T-helper 2 cell treated with Interferon-gamma antibody and Interleukin-4, amounts not matched to agents 100 ng/mL and 5 ng/mL, for 36 hours (primary cell): ENCODE results near the gene SLC16A4. TPM values are rescaled to one million over a fixed set of nuclear protein-coding genes. Genes with fewer than 3 reads are reported as not detected.
"Not testable (repeated sequence)": the region's sequence is repeated elsewhere in the genome, so short reads cannot be mapped to it uniquely, and the experiment has no call there.

Source experiments
- intact Hi-C: fragments of 100-400 bp; cut with micrococcal nuclease; formaldehyde crosslinking; loops from one replicate; pipeline ENCODE4 v1.15.1; 2023
- total RNA-seq: library from RNA; stranded (reverse); gene quantifications from 2 replicates; pipeline ENCODE4 v1.2.3, GENCODE V29; 2022

Gene SLC16A4
- total RNA-seq, result 0.09 and 0.23 TPM in 2 replicates

DNA sequence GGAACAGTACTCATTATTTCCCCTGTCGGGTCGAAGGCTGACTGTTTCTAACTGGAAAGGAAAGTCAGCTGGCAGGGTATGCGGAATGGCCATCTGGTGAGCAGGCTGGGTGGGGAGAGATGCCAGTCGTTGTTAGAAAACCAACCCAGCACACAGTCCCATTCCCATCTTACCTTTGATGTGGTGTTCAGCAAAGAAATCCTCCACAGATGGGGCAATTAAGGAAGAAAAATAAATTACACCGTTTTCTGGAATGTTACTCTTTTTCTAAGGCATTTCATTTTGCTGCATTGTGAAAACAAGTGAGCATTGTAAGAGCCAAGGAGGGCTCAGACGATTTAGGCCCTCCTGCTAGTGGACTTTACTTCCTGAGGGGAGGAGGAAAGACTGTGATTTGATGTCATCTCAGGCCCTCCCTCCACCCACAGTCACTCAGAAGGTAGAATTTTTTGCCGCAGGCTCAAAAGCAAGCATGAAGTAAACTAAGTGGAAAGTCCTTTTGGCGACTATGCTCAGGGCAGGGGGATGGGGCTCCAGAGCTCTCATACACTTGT, at the start of gene SLC16A4:
SLC16A4 (minus strand) TSS at position 335 of the 554 bp plus-strand sequence. CDS start 1,703 bp downstream, outside the sequence.
- intact Hi-C loops, result no loop called here

DNA sequence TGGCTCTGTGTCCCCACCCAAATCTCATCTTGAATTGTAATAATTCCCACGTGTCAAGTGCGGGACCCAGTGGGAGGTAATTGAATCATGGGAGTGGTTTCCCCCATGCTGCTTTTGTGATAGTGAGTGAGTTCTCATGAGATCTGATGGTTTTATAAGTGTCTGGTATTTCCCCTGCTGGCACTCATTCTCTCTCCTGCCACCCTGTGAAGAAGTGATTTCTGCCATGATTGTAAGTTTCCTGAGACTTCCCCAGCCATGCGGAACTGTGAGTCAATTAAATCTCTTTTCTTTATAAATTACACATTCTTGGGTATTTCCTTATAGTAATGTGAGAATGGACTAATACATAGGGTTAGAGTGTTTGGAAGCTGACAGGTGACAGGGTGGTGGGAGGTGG, 49.0 kb upstream of the SLC16A4 start:
- intact Hi-C loops, result not testable (repeated sequence)

DNA sequence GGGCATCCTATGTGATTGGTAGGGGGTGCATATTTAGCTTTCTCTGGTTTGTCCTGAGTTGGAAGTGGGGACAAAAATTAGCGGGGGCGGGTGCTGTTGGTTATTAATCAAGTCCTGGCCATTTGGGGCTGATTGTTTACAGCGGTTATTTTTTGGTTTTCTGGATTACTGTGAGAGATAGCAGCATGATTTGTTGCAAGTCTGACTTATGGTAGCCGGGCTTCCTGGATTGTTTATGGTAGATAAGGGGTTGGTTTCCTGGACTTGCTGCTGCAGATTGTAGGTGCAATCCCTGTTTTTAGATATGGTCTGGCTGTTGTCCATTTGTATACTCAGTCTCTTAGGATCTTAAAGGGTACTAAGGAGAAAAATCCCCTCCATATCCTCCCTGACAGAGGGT, 48.1 kb upstream of the SLC16A4 start:
- intact Hi-C loops, result no loop called here

DNA sequence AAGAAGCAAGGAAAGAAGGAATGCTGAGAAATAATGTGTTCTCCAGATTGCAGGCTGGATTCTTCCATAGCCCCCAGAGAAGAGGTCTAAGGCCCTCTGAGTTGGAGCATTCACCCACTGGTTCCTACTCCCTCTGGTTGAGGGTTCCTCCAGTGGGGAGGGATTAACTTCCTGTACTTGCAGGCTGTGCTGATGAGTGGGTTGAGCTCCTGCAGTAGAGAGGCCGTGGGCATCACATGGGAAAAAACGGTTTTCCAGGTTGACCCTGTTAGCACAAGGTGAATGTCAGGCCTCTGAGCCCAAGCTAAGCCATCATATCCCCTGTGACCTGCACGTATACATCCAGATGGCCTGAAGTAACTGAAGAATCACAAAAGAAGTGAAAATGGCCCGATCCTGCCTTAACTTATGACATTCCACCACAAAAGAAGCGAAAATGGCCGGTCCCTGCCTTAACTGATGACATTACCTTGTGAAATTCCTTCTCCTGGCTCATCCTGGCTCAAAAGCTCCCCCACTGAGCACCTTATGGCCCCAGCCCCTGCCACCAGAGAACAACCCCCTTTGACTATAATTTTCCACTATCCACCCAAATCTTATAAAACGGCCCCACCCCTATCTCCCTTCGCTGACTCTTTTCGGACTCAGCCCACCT, 46.9 kb upstream of the SLC16A4 start:
- intact Hi-C loops, result not testable (repeated sequence)

DNA sequence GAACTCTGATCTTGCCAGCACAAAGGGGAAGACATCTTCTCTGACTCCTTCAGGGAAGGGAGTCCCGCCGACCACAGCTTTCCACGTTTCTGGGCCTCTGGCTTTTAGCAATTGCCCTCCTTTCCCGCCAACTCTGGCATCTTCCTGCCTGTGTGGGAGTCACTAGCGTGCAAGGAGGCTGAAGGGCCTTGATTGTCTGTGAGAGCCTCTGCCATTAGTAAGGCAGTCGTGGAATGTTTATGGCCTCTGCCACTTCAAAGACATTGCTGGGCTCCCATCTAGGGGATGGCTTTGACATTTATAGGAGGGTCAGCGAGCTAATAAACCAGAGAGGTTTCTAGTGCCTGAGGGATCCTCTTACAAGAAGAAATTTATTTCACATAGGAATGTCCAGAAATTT, 45.8 kb upstream of the SLC16A4 start:
- intact Hi-C loops, result no loop called here

DNA sequence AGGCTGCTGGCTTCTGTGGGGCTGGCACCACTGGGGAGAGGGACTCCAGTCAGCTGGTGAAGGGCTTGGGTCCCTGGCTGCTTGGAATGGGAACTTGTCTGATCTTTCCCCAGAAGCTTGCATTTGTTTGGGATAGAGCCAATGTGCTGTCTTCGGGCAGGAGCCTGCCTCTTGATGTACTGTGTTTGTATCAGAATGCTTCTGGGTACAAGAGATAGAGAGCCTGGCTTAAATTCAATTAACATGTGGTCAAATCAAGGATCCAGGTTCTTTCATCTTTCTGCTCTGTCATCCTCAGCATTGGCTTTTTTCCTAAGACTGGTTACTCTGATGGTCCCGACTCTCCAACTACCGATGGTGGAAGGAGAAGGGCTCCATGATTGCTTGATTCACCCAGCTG, 44.1 kb upstream of the SLC16A4 start:
- intact Hi-C loops, result no loop called here

DNA sequence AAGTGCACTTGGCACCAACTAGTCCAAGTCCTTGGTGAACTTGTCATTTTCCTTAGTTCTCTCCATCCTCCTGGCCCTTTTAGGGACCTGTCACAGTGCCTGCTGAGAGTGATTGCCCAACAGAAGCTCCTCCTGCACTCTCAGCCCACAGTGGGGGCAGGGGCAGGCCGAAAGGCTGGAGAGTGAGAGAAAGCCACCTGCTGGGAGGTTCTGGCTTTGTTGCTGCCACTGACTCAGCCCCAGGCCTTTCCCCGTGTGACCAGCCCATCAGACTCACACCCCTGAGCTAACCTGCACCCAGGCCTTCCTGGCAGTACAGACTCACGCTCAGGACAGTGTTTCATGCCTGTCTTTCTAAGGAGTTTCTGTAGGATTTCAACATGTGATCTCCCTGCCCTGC, 43.0 kb upstream of the SLC16A4 start:
- intact Hi-C loops, result no loop called here

DNA sequence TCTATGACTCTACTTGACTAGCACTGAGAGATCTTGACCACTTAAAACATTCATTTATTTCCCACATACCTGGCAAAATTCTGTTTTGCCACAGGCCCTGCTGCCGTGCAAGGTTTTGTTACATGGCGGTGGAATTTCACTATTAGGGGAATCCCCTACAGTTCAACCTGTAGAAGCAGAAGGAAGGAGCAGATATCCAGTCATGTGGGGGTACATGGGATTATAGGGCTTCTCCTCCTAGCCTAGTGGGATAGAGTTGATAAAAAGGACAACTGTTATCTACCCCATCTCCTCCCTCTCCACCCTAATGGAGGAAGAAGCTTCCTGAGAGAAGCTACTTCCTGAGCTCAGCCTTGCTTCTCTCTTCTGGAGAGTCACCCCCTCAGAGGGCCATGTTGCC, 42.4 kb upstream of the SLC16A4 start:
- intact Hi-C loops, result no loop called here

DNA sequence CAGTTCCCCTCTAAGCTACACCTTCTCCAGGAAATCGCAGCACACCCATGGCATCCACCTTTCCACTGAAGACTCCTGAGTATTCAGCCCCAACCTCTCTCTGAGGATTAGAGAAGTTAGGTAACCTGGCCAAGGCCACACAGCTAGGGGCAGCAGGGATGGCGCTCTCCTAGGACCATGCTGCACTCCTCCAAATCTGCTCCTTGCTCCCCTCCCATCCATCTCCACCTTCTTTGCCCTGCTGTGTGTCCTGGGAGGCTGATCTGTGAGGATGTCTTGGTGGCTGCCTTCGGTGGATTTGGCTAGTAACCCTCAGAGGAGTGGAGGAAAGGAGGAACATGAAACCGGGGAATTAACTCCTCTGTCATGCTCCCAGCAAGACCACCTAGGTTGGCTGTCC, 40.1 kb upstream of the SLC16A4 start:
- intact Hi-C loops, result no loop called here

DNA sequence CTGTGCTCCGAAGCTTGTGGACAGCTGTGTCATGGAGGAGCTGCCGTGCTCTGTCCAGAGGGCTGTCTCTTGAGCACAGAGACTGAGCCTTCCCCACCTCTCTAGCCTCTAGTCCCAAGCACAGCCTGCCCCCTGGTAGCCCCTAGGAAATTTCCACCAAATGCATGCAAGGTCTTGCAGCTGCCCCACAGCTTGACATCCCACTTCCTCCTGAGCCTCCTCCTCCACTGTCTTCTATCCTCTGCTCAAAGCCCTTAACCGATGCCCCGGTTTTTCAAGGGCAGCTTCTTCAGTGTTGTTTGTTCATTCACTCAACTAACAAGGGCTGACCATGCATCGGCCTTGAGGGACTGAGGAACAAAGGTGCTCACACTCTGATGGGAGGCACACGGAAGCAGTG, 39.5 kb upstream of the SLC16A4 start:
- intact Hi-C loops, result no loop called here

DNA sequence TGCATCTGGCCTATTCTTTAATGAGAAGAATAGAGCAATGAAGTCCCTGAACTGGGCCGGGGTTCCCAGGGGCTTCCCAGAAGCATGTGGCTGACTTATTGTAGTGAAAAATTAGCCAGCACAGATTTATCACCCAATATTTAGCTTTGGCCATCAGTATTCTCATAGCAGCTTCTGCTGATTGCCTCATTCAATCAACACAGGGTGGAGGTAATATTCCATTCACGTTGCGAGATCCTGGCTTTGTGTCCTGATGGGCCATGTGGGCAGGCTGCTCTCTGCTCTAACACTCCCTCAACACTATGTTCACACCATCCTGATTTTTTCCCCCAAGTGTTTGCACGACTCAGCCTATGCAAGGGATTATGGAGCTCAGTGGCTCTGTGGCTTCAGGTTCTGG, 38.1 kb upstream of the SLC16A4 start:
- intact Hi-C loops, result no loop called here

DNA sequence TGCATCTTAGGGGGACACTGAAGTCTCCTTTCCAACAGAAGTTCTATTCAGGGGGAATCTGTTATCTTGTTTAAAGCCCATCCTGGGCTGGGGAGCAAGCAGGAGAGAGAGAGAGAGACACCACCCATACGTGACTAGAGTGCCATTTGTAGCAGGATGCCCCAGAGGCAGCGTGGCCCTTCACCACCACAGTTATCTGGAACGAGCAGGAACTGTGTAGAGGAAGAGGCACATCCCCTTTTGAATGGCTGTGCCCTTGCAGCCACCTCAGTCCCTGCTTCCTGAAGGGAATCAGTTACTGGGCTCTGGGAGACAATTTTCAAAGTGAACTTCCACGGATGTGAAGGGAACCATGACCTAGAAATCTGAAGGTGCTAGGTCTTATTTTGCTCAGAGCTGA, 36.0 kb upstream of the SLC16A4 start:
- intact Hi-C loops, result no loop called here

DNA sequence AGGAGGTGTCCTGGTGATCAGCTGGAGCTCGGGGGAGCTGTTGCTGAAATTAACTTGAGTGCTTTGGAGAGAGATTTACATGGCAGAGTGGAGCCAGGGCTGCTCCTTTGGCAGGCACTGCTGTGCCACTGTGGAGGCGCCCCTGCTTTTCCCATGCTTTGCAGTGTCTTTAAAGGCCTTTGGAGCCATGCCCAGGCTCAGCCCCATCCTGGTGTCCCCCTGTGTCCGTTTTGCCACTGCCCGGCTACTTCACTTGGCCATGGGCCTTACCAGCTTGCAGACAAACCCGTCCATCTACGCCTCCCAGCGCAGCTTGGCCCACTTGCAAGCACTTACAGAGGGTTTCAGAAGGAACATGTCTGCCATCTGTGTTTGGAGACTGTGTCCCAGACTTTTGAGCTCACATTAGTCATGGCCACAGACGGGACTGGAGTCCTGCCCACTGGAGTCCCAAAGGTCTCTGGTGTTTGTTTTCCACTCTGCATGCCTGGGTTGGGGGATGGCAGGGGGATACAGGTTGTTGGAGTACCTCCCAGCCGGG, 34.9 kb upstream of the SLC16A4 start:
- intact Hi-C loops, result no loop called here

DNA sequence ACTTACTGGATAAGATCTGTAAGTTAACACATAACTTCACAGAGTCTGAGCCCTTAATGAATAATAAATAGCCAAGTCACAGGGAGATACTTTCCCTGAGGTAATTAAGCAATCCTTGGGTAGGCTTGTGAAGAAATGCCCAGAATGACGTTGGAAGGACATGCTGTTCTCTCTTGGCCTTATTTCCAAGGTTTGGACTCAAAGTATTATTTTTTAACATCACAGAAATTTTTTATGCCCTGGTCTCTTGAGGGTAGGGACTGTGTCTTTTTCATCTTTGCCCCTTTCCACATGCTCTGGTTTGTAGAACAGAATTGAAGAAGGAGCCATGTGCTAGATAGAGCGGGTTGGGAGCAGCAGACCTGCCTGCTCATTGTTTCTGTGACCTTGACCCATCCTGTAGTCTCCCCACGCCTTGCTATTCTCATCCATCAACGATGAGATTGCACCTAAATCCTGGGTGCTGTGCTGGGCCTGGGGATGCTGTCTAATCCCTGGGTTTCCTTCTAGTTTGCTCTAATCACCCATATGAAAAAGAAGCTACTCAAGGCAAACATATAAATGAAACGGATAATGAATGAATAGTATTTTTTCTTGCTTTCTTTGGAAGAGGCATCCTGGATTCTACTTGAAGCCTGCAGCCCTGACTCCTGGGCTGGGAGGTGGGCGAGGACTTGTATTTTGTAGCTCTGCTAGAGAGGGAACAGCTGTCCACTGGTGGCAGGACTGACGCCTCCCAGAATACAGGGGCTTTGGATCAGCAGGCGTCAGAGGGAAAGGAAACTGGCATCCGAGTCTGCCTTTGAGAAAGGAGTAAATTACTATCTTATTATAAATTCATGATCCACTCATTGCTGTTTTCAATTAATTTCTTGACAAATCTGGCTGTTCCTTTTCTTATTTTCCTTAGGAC, 34.1 kb upstream of the SLC16A4 start:
- intact Hi-C loops, result no loop called here

DNA sequence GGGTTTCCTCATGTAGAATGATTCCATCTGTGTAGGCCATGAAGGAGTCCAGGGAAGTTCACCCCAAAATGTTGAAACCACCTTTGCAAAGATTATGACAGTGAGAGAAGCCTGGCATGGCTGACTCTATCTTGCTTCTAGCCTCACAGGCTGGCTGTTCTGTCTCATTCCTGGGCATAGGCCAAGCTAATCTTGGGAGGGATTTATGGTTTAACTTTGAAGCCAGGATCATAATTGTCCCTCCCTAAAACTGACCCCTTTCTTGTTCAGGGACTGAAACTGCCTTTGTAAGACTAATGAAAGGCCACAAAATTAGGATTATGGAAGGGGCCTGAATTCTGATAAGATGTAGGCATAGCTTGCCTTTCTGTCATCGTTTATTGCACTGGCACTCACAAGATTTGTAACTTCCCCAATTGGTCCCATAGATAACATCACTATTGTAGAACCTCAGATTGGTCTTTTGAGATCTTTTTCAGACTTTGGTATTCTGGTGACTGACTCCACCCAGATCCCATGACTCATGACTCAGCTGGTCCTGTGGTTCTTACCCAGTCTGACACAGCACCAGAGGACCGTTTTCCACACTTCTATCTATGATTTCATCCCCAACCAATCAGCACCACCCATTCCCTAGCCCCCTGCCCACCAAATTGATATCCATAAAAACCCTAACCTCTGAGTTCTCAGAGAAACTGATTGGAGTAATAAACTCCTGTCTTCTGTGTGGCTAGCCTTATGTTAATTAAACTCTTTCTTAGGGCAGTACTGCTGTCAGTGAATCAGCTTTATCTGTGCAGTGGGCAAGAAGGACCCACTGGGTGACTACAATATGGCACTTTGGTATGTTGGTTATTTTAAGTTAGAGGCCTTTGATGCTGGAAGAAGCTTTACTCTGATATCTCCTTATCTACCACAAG, 30.3 kb upstream of the SLC16A4 start:
- intact Hi-C loops, result no loop called here

DNA sequence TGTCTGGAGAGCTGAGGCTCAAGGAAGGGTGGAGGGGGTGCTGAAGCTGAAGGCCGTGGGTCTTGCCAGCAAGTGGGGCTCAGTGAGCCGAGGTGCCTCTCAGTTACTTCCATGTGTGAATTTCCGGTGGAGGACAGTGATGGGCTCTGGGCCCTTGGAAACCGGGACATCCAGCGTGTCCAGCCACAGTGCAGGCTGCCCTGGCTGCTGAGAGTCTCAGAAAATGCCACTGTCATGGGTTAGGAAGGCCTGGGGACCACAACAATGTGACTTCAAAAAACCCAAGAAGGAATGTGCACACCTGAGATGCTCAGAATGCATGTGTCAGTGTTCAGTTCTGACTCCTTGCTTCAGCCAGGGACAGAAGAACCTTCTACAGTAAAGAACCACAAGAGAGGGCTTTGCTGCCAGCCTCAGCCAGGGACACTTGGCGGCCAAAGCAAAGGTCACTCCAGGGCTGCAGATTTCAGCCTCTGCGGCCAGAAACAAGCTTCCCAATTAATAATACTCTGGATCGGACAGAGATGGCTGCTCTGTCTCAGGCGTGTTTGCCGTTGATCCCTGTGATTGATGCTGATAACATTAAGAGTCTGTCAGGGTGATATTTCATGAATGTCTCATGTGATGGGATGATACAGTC, 29.3 kb upstream of the SLC16A4 start:
- intact Hi-C loops, result no loop called here

DNA sequence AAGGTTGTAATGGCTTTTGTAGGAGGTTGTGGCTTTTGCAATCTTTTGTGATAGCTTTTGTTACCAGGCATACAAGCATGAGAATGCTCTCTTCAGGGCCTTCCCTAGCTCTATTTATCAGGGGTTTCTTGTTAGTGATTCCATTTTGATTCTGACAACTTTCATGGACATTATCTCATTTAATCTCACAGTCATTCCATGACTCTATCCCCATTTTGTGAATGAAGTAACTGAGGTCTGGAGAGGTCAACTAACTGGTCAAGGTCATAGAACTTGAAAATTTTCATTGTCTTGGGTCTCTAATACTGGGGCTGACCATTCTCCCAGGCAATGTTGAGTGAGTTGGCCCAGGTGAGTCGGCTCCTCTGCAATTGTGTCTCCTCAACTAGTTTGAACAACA, 27.9 kb upstream of the SLC16A4 start:
- intact Hi-C loops, result no loop called here

DNA sequence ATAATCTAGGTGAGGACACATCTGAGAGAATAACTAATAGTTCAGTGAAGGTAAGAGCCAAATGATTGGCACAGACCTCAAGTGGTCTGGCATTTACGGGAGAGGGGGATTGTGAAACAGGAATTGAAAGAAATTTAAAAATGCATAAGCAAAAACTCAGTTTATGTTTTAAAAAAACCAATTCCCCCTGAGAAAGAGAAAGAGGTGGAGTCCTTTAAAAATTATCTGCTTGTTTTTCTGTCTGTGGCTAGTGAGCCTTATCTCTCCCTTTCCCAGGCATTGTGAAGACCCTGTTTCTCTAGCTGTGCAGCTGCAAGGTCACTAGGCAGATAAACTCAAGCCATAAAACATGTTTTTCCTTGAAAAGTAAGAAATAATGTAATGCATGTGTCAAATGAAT, 22.2 kb upstream of the SLC16A4 start:
- intact Hi-C loops, result not testable (repeated sequence)

DNA sequence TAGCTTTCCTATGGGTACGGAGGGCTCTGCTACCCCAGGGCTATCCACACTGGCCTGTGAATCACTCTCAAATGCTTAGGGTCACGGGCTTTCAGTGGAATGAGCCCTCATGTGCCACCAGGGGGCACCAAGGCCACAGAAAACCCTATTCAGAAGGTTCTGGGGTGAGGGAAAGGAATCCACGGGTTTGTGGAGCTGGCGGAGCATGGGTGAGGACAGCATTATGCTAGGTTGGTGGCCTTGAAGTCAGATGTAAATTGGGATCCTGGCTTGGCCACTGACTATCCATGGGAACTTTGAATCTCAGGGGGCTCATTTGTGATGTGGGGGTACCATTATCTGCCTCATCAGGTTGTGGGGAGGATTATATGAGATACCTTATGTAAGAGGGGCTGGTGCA, 21.8 kb upstream of the SLC16A4 start:
- intact Hi-C loops, result loop anchor here (1.0 kb wide), 1 partner anchor 48 kb away; no protein-coding TSS in a partner anchor

DNA sequence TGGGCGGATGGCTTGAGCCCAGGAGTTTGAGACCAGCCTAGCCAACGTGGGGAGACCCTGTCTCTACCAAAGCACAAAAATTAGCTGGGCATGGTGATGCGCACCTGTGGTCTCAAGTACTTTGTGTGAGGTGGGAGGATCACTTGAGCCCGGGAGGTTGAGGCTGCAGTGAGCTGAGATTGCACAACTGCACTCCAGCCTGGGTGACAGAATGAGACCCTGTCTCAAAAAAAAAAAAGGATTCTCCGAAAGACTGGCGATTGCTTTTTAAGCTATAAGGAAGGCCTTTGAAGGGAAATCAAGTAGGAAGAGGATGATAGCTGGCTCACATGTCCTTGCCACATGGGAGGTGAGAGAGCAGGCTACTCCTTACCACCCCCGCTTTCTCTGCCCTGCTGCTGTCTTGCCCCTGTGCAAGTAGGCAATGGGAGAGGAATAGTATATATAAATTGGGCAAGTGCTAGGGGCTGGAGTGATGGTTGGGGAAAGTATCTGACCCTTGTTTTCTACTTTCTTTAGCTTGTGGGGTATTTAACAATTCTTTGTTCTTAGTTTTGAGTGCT, 20.4 kb upstream of the SLC16A4 start:
- intact Hi-C loops, result no loop called here
